HFF-Myc (cell line): ENCODE measurements around the gene HTR4.

Source experiments
- DNase-seq: peaks from one replicate; pipeline ENCODE4 v3.0.0-alpha.2; 2011; ENCODE audit warnings: low read depth; ENCODE audit errors: extremely low read depth
- H3K4me3 ChIP-seq: replicated peaks from 2 replicates; pipeline ENCODE4 v1.5.1; 2011; ENCODE audit warnings: low read depth, mild to moderate bottlenecking, control low read depth, low read length
- TF ChIP-seq, protein P1 (sequence below): IDR thresholded peaks from 2 replicates; pipeline ENCODE4 v1.5.1; 2012; ENCODE audit warnings: mild to moderate bottlenecking, low read depth, low read length, control low read depth; ENCODE audit errors: missing control alignments

HTR4 gene

DNA sequence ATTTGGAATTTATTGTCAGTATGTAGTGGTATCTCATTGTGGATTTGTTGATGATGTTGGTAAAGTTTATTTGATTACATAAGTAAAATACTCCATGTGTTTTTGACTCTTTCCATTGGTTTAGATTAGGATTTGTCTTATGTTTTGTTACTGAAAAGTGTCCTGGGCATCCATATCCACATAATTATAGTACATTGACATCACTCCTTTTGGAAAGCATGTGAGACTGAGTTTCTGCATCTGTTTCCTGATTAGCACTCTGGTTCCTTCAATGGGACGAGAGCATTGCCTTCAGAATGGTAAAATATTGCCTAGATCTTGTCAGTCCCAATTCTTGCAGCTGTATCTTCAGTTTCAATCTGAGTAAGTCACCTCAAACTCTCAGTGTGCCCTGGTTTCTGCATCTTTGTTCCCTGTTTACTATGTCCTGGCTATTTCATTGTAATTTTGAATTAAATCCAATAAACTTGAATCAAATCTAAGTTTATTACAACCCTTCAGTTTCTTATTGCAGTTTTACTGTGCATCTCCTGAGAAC, 142.4 kb downstream of the HTR4 start:
- no peak overlapping the region for H3K4me3 ChIP-seq
- TF ChIP-seq, protein P1, sequence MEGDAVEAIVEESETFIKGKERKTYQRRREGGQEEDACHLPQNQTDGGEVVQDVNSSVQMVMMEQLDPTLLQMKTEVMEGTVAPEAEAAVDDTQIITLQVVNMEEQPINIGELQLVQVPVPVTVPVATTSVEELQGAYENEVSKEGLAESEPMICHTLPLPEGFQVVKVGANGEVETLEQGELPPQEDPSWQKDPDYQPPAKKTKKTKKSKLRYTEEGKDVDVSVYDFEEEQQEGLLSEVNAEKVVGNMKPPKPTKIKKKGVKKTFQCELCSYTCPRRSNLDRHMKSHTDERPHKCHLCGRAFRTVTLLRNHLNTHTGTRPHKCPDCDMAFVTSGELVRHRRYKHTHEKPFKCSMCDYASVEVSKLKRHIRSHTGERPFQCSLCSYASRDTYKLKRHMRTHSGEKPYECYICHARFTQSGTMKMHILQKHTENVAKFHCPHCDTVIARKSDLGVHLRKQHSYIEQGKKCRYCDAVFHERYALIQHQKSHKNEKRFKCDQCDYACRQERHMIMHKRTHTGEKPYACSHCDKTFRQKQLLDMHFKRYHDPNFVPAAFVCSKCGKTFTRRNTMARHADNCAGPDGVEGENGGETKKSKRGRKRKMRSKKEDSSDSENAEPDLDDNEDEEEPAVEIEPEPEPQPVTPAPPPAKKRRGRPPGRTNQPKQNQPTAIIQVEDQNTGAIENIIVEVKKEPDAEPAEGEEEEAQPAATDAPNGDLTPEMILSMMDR: no peak
- DNase-seq: no peak

DNA sequence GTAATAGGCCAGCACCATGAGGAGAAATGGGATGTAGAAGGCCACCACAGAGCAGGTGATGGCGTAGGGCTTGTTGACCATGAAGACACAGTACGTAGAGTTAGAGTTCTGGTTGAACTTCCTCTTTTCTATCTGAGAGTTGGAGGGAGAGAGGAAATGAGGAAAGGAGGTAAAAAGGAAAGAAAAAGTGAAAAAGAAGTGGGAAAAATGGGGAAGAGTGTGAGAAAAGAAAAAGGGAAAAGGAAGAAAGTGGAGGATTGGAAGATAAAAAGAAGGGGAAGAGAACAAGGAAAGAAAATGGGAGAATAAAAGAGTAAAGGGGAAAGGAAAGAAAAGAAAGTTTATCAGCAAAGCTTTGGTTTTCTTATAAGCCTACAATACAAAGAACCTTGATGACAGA, 144.4 kb downstream of the HTR4 start:
- H3K4me3 ChIP-seq: no peak overlapping the region
- TF ChIP-seq, protein P1: no peak
- DNase-seq: no peak

GRCh38 chr5:148507648-148508047, 146.7 kb downstream of the HTR4 start:
- TF ChIP-seq, protein P1: no peak
- H3K4me3 ChIP-seq: no peak overlapping the region
- no peak for DNase-seq

- TF ChIP-seq, protein P1: no peak
- no peak for DNase-seq
- H3K4me3 ChIP-seq: no peak overlapping the region
Observed at GRCh38 chr5:148499452-148499851, 154.9 kb downstream of the HTR4 start.

- no peak overlapping the region for H3K4me3 ChIP-seq
- DNase-seq: no peak
- TF ChIP-seq, protein P1: no peak
Observed at GRCh38 chr5:148497757-148498156, 156.6 kb downstream of the HTR4 start.

GRCh38 chr5:148492351-148492750, 162.0 kb downstream of the HTR4 start:
- TF ChIP-seq, protein P1: no peak
- no peak for DNase-seq
- no peak overlapping the region for H3K4me3 ChIP-seq

- H3K4me3 ChIP-seq: no peak overlapping the region
- TF ChIP-seq, protein P1: no peak
- no peak for DNase-seq
Observed at GRCh38 chr5:148491793-148492184, 162.5 kb downstream of the HTR4 start.
